ENCODE measurements around the gene TTC16.
"Not testable (repeated sequence)": the region's sequence is repeated elsewhere in the genome, so short reads cannot be mapped to it uniquely, and the experiment has no call there.

The TTC16 gene

DNA sequence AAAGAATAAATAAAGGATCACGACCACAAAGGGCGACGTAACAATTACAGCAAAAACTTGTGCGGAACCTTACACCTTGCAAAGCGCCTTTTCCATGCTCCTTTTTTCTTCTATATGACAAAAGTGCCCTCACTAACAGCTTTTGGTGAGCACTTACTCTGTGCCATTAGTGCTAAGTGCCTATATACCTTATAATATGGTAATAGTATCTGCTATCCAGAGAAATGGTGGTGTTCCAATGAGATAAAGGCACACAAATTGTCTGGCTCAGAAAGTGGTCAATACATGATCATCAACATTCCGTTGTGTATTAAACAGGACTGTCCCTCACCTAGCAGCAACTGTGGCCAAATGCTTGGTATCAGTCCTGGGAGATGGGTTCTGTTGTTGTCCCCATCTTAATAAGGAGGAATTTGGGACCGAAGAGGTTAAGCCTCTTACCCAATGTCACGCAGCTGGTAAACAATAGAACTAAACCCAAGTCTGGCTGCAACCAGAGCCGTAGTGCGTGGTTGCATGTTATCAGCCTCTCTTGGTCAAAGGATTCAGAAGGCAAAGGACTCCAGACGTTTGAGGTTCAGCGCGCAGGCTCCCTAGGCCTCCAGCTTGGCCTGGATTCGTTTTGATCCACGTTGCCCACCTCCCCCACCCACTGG, 19.8 kb downstream of the TTC16 start:
- no peak for DNase-seq (ENCODE audit: insufficient read length, low spot score)
- FAIRE-seq = no peak

DNA sequence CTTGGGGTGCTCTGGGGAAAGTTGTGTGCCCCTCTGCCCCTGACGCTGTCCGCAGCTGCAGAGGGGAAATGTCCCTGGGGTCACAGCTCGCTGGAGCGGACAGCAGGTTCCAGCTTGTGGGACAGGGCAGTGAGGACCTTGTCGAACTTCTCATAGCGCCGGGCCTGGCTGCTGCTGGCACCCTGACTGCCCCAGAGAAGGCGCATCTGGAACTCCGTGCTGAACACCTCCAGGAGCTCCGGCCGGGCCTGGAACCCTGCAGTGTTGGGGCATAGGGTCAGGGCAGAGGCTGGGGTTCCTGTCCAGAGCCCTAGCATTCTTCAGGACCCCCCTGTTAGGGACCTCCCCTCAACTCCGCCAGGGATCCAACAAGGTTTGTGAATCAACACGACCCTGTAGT, 22.8 kb downstream of the TTC16 start:
- no peak for FAIRE-seq
- no peak for DNase-seq (ENCODE audit: insufficient read length, low spot score)

DNA sequence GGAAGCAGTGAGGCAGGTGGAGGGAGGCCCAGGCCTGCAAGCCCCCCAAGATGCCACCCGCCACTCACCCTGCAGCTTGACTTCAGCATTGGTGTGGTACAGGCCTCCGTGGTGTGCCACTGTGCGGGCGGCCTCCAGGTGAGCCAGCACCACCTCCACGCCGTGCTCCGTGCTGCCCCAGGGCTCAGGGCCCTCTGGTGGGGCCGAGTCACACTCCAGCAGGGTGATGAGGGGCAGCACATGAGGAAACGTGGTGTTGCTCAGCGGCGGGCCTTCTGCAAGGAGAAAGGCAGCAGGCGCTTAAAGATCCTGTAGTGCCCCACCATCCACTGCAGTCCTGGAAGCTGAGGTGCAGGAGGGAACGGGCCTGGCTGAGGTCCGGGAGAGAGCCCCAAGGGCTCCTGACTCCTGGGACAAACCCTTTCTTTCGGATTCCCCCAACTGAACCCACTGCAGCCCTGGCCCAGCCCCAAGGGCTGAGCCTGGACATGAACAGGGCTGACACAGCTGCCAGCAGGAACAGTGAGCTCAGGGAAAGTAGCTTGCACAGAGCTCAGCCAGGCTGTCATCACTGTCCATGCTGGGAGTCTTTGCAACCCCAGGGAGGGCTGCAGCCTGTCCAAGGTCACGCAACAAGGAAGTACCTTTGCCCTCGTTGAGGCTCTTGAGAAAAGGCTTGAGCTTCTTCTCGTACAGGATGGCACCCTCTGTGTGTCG, 23.9 kb downstream of the TTC16 start:
- no peak for DNase-seq (ENCODE audit: insufficient read length, low spot score)
- no peak for FAIRE-seq

DNA sequence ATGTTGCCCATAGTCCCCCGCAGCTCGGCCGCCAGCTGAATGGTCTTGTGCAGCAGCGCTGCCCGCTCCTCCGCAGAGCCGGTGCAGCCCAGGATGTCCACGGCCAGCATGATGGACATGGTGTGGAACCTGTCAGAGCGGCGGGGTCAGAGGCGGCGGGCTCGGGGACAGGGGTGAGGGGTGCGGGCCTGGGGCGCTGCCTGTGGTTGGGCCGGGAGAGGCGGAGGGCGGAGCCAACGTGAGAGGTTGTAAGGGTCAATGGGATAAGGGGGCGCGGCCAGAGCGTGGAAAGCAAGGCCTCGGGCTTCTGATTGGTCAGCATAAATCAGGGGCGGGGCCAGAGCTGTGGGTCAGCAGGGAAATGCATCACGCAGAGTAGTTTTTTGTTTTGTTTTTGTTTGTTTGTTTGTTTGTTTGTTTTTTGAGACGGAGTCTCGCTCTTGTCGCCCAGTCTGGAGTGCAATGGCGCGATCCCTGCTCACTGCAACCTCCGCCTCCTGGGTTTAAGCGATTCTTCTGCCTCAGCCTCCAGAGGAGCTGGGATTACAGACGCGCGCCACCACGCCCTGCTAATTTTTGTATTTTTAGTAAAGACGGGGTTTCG, 26.1 kb downstream of the TTC16 start:
- no peak for FAIRE-seq

DNA sequence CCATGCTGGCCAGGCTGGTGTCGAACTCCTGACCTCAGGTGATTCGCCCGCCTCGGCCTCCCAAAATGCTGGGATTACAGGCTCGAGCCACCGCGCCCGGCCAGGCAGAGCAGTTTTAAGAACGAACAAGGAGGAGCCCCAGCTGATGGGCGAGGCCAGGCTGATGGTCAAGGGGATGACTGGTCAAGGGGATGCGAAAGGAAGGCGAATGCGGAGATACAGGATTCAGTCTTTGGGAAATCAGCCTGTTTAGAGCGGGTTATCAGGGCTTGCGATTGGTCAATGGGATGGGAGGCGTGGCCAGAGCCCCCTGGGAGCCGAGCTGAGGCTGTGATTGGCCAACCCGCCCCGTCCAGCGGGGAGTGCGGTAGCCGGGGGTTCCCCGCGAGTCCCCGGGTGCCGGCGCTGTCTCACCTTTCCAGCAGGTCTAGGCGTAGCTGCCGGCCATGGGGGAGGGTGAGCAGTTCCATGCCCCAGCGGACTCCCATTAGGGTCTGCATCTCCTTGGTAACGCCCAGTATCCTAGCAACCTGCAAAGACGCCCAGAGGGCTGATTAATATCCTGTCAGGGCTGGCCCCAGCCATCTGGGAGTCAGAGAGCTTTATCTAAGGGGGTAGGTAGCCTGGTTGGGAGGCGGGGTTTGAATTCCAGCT, 26.7 kb downstream of the TTC16 start:
- DNase-seq (ENCODE audit: insufficient read length, low spot score) (no peak), FAIRE-seq (no peak)

More for the DNA sequence above, 26.1 kb downstream of the TTC16 start:
- DNase-seq (ENCODE audit: insufficient read length, low spot score) = no peak

DNA sequence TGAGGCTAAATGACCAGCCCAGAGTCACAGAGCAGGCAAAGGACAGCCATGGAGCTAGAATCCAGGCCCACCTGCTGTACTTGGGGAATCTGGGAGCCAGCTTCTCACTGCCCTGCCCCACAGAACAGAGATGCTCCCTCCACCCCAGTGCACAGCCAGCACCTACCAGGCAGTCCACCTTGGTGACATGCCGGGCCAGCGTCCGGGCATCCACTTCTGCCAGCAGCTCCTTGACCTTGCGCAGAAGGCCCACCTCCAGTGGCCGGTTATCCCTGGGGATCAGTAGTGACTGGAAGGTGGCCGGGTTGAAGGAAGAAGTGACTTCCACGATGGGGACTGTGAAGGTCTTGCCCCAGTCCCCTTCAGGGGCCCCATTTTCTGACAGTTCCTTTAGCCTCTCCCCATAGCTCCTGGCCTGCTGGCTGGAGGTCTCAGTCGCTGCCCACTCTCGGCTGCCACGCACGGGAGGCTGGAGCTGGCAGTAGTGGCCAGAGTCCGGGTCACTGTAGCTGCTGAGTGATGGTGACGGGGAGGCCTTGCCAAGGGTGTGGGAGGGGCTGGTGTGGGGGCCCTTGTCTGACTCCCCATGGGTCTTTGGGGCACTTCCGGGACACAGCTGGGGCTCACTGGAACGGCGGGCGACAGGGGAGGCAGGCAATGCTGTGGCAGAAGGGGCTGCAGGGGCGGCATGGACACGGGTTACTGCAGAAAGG, 28.7 kb downstream of the TTC16 start:
- FAIRE-seq = no peak
- DNase-seq (ENCODE audit: insufficient read length, low spot score) = no peak

DNA sequence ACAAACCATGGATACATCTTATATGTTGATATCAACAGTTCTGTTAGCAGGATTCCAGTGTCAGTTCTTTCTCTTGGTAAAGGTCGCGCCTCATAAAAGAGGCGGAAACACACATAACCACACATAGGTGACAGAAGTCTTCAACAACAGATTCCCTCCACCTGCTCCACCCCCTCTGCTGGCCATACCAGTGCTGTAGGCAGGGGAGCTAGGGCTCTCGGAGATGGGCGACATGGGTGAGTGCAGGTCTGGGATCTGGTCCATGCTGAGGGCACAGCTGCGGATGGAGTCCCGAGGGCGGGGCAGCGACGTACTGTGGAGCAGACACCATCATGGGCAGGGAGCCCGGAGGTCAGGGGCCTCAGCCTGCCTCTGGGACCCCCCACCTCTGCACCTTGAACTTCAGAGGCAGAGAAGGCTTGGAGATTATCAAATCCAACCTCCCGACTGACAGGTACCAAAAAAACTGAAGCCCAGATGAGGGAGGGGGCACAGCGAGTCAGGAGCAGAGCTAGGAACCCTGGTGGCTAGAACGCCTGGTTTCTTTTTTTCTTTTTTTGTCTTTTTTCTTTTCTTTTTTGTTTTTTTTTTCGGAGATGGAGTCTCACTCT, 31.2 kb downstream of the TTC16 start:
- FAIRE-seq (no peak), DNase-seq (ENCODE audit: insufficient read length, low spot score) (no peak)

DNA sequence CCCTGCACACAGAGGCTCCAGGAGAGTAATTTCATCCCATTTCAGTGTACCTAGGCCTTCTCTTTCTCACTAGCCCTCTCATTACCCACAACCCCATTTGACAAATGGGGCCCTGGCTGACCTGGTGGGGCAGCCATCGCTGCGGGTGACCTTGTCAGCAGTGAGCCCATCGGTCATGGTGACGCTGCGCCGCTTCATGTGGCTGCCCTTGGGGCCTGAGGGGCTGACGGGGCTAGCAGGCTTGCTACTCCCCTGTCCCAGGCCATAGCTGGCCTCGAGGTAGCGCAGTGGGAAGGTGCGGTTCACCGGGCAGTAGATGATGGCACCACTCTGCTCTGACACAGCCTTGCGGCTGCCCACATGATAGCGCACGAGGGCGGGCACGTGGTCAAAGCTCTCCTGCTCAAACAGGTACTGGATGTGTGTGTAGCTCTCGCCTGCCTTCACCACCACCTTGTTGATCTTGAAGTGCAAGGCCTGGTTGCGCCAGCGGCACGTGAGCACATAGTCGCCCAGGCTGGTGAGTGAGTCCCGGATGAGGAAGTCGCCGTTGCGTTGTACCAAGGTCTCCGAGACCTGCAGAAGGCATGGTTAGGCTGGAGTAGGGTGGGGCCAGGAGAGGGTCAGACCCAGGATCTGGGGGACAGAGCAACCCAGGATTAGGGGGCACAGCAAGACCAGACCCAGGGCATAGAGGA, 33.4 kb downstream of the TTC16 start:
- DNase-seq (ENCODE audit: insufficient read length, low spot score) (no peak), FAIRE-seq (no peak)

DNA sequence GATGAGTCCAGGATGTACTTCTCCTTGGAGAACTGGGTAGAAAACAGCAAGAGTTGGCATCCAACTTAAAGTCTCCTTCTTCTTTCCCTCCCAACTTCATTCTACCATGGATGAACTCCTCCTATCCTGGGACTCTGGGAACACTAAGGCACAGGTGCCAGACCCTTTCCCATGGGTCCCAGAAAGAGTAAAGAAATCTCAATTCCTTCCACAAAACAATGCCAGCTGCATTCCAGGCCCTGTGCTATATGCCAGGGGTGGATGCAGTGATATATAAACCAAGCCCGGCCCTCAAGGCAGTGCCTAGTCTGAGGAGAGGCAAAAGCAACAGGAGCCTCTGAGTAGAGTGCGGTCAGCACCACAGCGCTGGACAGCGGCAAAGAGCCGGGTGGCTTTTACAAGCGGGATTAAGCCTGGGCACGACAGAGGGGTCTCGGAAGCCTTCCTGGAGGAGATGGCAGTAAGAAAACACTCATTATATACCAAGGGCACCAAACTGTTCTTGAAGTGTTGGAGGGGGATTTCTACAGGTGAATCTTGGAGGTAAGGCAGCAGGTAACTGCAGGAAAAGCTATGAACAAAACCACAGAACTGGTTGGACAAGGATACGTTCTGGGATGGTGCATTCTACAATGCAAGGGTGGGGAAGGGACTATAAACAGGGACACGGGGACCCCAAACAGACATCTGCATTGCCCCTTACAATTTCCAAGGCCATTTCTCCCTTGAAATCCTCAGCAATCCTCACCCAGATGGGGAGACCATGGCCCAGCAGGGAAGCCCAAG, 35.6 kb downstream of the TTC16 start:
- DNase-seq (ENCODE audit: insufficient read length, low spot score) (no peak), FAIRE-seq (no peak)

DNA sequence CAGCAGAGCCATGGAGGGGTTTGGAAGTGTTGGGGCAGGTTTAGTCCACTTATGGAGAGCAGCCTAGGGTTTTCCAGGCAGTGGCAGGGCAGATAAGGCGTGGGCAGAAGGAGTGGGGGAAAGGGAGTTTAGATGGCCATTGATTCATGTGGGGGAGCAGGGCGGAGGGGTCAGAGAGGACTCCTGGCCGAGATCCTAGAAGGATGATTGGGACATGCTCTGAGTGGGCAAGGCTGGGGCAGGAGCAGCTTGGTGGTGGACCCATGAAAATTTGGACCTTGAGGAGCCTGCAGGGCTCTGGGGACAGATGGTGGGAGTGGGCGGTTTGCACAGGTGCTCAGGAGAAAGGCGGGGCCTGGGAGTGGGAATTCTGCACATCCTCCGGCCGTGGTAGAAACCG, 37.3 kb downstream of the TTC16 start:
- no peak for DNase-seq (ENCODE audit: insufficient read length, low spot score)
- FAIRE-seq = no peak

DNA sequence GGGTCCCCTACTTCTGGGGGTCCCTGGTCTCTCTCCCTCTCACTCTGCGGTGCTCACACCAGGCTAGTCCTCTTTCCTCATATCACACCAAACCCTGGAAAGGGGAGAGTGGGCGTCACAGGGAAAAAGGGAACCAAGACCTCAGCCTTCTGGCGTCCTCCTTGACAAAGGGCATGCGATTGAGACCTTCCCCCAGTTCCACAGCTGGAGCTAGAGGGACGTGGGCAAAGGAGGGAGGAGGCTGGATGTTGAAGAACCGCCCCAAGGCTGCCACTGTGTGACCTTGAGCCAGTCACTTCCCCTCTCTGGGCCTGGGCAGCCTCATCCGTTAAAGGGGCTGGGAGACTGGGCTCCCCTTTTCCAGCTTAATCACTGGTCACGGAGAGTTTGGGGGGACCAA, 37.7 kb downstream of the TTC16 start:
- DNase-seq (ENCODE audit: insufficient read length, low spot score) (no peak), FAIRE-seq (no peak)

DNA sequence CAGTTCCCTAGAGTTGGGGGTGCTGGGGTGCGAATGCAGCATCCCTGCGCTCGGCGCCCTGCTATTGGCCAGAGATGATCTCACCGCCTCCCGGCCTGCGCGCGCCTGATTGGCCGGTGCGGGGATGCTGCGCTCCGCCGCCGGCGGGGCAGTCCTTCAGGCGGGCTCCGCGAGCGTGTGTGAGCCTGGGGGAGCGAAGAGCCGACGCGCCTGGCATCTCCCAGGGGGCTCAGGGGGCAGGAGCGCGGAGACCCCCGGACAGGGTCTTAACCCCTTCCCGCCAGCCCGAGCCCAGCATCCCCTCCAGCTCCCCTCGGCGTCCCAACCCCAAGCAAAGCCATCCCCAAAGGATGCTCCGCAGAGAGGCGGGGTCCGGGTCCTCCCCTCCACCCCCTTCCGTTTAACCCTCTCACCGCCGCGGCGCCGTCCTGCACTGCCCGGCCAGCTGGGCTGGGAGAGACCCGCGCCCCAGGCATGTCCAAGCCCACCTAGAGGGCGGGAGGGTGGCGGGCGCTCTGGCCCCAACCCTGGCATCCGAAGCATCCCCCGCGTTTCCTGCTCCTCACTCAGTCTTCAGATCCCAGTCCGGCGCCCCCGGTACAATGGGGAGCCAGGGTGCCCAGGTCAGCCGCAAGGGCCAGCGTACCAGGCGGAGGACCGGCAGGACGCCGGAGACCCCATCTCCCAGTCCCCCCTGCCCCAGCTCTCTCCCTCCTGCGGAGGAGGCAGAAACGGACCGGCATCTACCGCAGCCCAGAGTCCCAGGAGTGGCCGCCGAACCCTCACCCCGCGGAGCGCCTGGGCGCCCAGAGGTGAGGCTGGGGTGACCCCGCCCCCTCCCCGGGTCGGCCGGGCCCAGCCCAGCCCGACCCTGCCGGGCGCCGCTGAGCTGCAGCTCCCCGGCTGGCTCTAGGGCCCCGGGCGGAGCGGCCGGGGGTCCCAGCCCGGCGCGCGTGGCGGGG, 38.5 kb downstream of the TTC16 start:
- no peak for DNase-seq (ENCODE audit: insufficient read length, low spot score)
- FAIRE-seq = no peak

DNA sequence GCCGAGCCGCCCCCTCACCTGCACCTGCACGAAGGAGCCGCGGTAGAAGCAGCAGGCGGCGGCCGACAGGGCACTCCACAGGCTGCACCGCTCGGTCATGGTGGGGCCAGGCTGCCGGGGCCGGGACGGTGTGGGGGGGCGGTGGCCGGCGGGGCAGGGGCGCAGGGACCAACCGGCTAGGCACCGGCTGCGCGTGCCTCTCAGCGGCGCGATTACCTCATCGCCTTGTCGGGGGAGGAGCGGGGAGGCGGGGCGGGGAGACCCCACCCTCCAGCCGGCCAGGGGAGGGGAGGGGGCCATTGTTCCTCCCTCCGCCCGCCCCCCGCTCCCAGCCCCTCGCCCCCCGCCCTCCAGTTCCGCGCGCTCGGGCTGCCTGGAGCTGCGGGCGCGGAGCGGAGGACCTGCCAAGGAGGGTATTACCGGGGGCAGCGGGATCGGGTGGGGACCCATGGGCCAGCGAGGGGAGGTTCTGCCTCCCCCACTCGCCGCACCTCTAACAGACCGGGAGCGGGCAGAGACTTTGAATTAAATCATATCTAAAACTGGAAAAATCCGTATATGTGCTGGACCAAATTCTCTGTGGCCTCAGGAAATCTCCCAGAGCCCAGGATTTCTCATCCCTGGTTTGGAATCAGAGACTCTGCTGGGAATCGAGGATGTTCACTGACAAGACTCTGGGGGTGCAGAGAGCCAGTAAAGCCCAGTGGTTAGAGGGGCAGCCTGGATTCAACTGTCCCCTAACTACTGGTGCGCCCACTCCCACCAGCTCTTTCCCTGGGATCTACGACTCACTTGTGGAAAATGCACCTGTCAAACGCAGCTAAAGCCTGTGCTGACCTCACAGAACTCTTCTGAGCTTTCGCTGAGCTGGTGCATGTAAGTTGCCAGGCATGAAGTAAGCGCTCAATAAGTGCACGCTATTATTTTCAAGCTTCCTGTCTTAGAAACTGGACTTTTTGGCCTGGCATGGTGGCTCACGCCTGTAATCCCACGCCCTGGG, 39.5 kb downstream of the TTC16 start:
- FAIRE-seq (no peak), DNase-seq (ENCODE audit: insufficient read length, low spot score) (no peak)

DNA sequence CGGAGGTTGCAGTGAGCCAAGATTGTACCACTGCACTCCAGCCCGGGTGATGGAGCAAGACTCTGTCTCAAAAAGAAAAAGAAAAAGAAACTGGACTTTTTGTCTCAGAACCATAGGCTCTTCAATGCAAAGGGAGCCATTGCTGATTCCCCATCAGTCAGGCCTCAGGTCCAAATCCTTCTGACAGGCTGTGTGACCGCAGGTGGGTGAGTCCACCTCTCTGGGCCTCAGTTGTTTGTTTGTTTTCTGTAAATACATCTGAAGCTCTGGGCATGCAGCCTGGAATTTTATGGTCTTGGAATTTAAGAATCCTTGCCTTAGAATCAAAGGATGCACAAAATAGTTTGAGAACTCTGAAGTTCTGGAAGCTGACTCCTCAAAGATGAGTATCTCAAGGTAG, 40.4 kb downstream of the TTC16 start:
- FAIRE-seq (no peak), DNase-seq (ENCODE audit: insufficient read length, low spot score) (no peak)

DNA sequence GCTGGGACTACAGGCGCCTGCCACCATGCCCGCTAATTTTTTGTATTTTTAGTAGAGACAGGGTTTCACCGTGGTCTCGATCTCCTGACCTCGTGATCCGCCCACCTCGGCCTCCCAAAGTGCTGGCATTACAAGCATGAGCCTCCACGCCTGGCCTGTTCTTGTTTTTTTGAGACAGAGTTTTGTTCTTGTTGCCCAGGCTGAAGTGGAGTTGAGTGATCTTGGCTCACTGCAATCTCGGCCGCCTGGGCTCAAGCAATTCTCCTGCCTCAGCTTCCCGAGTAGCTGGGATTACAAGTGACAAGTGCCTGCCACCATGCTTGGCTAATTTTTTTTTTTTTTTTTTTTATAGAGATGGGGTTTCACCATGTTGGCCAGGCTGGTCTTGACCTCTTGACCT, 40.9 kb downstream of the TTC16 start:
- not testable (repeated sequence) for FAIRE-seq; DNase-seq (ENCODE audit: insufficient read length, low spot score)

DNA sequence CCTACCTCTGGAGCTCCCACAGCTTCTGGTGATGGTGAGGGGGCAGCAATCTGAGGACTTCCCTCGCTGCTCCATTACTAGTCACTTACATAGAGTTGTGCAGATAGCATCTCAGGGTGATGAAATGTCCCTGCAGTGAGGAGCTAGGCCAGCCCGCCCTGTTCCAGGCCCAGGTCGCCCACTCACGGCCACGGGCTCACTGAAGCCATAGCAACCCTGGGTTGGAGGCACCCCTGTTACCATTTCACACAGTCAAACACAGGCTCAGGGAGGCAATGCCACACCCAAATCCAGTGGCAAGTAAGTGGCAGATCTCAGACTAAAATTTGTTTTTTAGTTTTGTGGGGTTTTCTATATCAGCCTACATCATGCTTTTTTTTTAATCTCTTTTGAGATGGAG, 43.0 kb downstream of the TTC16 start:
- DNase-seq (ENCODE audit: insufficient read length, low spot score) (no peak), FAIRE-seq (no peak)

DNA sequence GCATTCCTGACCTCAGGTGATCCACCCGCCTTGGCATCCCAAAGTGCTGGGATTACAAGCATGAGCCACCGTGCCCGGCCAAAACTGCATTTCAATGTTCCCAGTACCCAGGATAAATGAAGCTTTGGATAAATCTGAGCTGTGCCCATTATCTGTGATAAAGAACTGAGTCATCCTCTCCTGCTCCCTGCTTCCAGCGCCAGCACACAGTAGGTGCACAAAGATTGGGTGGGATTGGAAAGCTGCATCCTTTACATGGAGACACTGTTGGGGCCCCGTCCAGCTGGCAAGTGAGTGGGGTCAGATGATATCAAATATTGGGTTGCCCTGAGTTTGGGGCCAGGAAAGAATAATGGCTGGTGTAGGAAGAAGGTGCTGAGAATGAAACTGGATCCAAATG, 45.2 kb downstream of the TTC16 start:
- no peak for FAIRE-seq
- no peak for DNase-seq (ENCODE audit: insufficient read length, low spot score)

All from GM19239 (cell line).